WTC11 (cell line): ENCODE measurements around the gene C10orf88. TPM values are rescaled to one million over a fixed set of nuclear protein-coding genes. Genes with fewer than 3 reads are reported as not detected.
A peak's percentile ranks its signal among the peaks of the same experiment; 100 is the strongest.

ENCODE experiments used
- ATAC-seq: fragments of 200-7000 bp; cut with Tn5 transposase; 2 replicates; pipeline ENCODE4 v1.10.0; 2021; ENCODE audit warnings: mild to moderate bottlenecking, moderate library complexity
- CTCF ChIA-PET: fragments of 300-600 bp; sonication (Branson Sonifier 250); formaldehyde crosslinking; loops from one replicate; lab custom pipeline; 2021; ENCODE audit warnings: antibody characterized with exemption; lab: Charles Lee
- POLR2A ChIA-PET: fragments of 350-600 bp; sonication (Branson Sonifier 250); formaldehyde crosslinking; loops from one replicate; lab custom pipeline; 2021; ENCODE audit warnings: antibody characterized with exemption; lab: Charles Lee
- DNase-seq: peaks from one replicate; pipeline ENCODE4 v3.0.0; 2021; ENCODE audit warnings: low spot score
- H3K27ac Mint-ChIP-seq: 2 replicates; pipeline ENCODE4 v1.8.0; 2021; ENCODE audit warnings: mixed read lengths
- H3K27me3 Mint-ChIP-seq: 2 replicates; pipeline ENCODE4 v1.8.0; 2021; ENCODE audit warnings: low read depth, mild to moderate bottlenecking, moderate library complexity, mixed read lengths
- H3K36me3 Mint-ChIP-seq: 2 replicates; pipeline ENCODE4 v1.8.0; 2021; ENCODE audit warnings: mixed read lengths
- H3K4me1 Mint-ChIP-seq: 2 replicates; pipeline ENCODE4 v1.8.0; 2022; ENCODE audit warnings: mixed read lengths
- H3K4me3 Mint-ChIP-seq: 2 replicates; pipeline ENCODE4 v1.8.0; 2021; ENCODE audit warnings: mild to moderate bottlenecking, moderate library complexity, mixed read lengths
- H3K9me3 Mint-ChIP-seq: 2 replicates; pipeline ENCODE4 v1.8.0; 2021; ENCODE audit warnings: mixed read lengths
- ARID4B ChIP-seq: sonication (generic); formaldehyde crosslinking; IDR thresholded peaks from 2 replicates; pipeline ENCODE4 v1.8.0; 2023; ENCODE audit warnings: missing genetic modification reagents, mild to moderate bottlenecking, borderline replicate concordance
- ATF1 ChIP-seq: sonication (generic); formaldehyde crosslinking; IDR thresholded peaks from 2 replicates; pipeline ENCODE4 v1.8.1; 2023; ENCODE audit warnings: mild to moderate bottlenecking, moderate library complexity, missing genetic modification reagents
- ATF2 ChIP-seq: sonication (generic); formaldehyde crosslinking; IDR thresholded peaks from 2 replicates; pipeline ENCODE4 v1.8.1; 2022; ENCODE audit warnings: low read depth, missing genetic modification reagents, borderline replicate concordance
- ATF6 ChIP-seq: sonication (generic); formaldehyde crosslinking; IDR thresholded peaks from 2 replicates; pipeline ENCODE4 v1.8.1; 2023; ENCODE audit warnings: mild to moderate bottlenecking, missing genetic modification reagents
- CDX4 ChIP-seq: fragments of 250-450 bp; sonication (Bioruptor Pico); IDR thresholded peaks from 2 replicates; pipeline ENCODE4 v1.9.0; 2021; ENCODE audit warnings: moderate library complexity, mild to moderate bottlenecking, inconsistent platforms, borderline replicate concordance
- E2F1 ChIP-seq: sonication (generic); formaldehyde crosslinking; IDR thresholded peaks from 2 replicates; pipeline ENCODE4 v1.8.0; 2022; ENCODE audit warnings: mild to moderate bottlenecking, missing genetic modification reagents
- FOXJ3 ChIP-seq: sonication (generic); formaldehyde crosslinking; IDR thresholded peaks from 2 replicates; pipeline ENCODE4 v1.9.0; 2021; ENCODE audit warnings: missing genetic modification reagents, mild to moderate bottlenecking, borderline replicate concordance
- FOXK1 ChIP-seq: sonication (generic); formaldehyde crosslinking; IDR thresholded peaks from 2 replicates; pipeline ENCODE4 v1.8.0; 2022; ENCODE audit warnings: mild to moderate bottlenecking, moderate library complexity, missing genetic modification reagents
- FOXP1 ChIP-seq: sonication (generic); formaldehyde crosslinking; IDR thresholded peaks from 2 replicates; pipeline ENCODE4 v1.8.0; 2022; ENCODE audit warnings: missing genetic modification reagents, mild to moderate bottlenecking, moderate library complexity, borderline replicate concordance
- JUN ChIP-seq: sonication (generic); formaldehyde crosslinking; IDR thresholded peaks from 2 replicates; pipeline ENCODE4 v1.8.0; 2023; ENCODE audit warnings: mild to moderate bottlenecking, missing genetic modification reagents
- MYBL2 ChIP-seq: sonication (generic); formaldehyde crosslinking; IDR thresholded peaks from 2 replicates; pipeline ENCODE4 v1.8.1; 2023; ENCODE audit warnings: mild to moderate bottlenecking, moderate library complexity, missing genetic modification reagents
- OVOL2 ChIP-seq: fragments of 250-450 bp; sonication (Bioruptor Pico); IDR thresholded peaks from 2 replicates; pipeline ENCODE4 v1.9.0; 2021; ENCODE audit warnings: mild to moderate bottlenecking, borderline replicate concordance
- SOX15 ChIP-seq: fragments of 250-450 bp; sonication (Bioruptor Pico); IDR thresholded peaks from 2 replicates; pipeline ENCODE4 v1.9.0; 2021; ENCODE audit warnings: mild to moderate bottlenecking
- STAT6 ChIP-seq: sonication (generic); formaldehyde crosslinking; conservative IDR thresholded peaks from 2 replicates; pipeline ENCODE4 v1.8.1; 2023; ENCODE audit warnings: mild to moderate bottlenecking, low read depth, missing genetic modification reagents, moderate library complexity
- ZBTB21 ChIP-seq: sonication (generic); formaldehyde crosslinking; IDR thresholded peaks from 2 replicates; pipeline ENCODE4 v1.8.1; 2023; ENCODE audit warnings: mild to moderate bottlenecking, missing genetic modification reagents, borderline replicate concordance
- ZBTB43 ChIP-seq: sonication (generic); formaldehyde crosslinking; IDR thresholded peaks from 2 replicates; pipeline ENCODE4 v1.8.1; 2023; ENCODE audit warnings: mild to moderate bottlenecking, missing genetic modification reagents
- ZMAT4 ChIP-seq: fragments of 250-450 bp; sonication (Bioruptor Pico); IDR thresholded peaks from 2 replicates; pipeline ENCODE4 v1.9.0; 2021; ENCODE audit warnings: mild to moderate bottlenecking
- ZNF121 ChIP-seq: sonication (generic); formaldehyde crosslinking; IDR thresholded peaks from 2 replicates; pipeline ENCODE4 v1.8.0; 2023; ENCODE audit warnings: missing genetic modification reagents
- ZNF219 ChIP-seq: sonication (generic); formaldehyde crosslinking; IDR thresholded peaks from 2 replicates; pipeline ENCODE4 v1.8.0; 2023; ENCODE audit warnings: missing genetic modification reagents, mild to moderate bottlenecking, borderline replicate concordance
- ZNF416 ChIP-seq: fragments of 250-450 bp; sonication (Bioruptor Pico); IDR thresholded peaks from 2 replicates; pipeline ENCODE4 v1.9.0; 2021; ENCODE audit warnings: mild to moderate bottlenecking, inconsistent platforms
- ZNF423 ChIP-seq: fragments of 250-450 bp; sonication (Bioruptor Pico); IDR thresholded peaks from 2 replicates; pipeline ENCODE4 v2.1.2; 2022; ENCODE audit warnings: mild to moderate bottlenecking, moderate library complexity
- ZNF671 ChIP-seq: fragments of 250-450 bp; sonication (Bioruptor Pico); IDR thresholded peaks from 2 replicates; pipeline ENCODE4 v1.8.0; 2021; ENCODE audit warnings: mild to moderate bottlenecking
- total RNA-seq: library from RNA; stranded (reverse); gene quantifications from 3 replicates; pipeline ENCODE4 v1.2.3, GENCODE V29; 2021

The C10orf88 gene
- total RNA-seq, 1 experiment from 2014 or later, result 6.5 TPM

- TF ChIP-seq ZBTB43 (CRISPR knock-in tag), result no peak
- TF ChIP-seq ZBTB21 (CRISPR knock-in tag), result no peak
- TF ChIP-seq MYBL2 (CRISPR knock-in tag), result no peak
- TF ChIP-seq JUN (CRISPR knock-in tag), result no peak
- no peak for TF ChIP-seq ZNF219
- TF ChIP-seq SOX15 (CRISPR knock-in tag), result no peak
- TF ChIP-seq ATF2 (CRISPR knock-in tag), result no peak
- no peak for TF ChIP-seq ZNF423 (CRISPR knock-in tag)
- no peak for TF ChIP-seq ZMAT4 (CRISPR knock-in tag)
- no peak for TF ChIP-seq ATF1 (CRISPR knock-in tag)
- no peak for TF ChIP-seq E2F1
Observed at GRCh38 chr10:122915700-122916099, 38.3 kb downstream of the C10orf88 start (continued).

- no peaks in the 10 kb centered on the region for H3K36me3 Mint-ChIP-seq
- no peaks in the 10 kb centered on the region for H3K9me3 Mint-ChIP-seq
- POLR2A ChIA-PET, result no interaction called here
- ATAC-seq (peak; percentile 99), DNase-seq (peak; percentile 89)
- H3K4me1 Mint-ChIP-seq, result no peaks in the 10 kb centered on the region
- H3K27me3 Mint-ChIP-seq, result peaks cover 17% of the 10 kb centered on the region
- CTCF ChIA-PET, result no interaction called here
- H3K4me3 Mint-ChIP-seq, result no peak overlapping the region
- no peak overlapping the region for H3K27ac Mint-ChIP-seq
- peak; percentile 99 for TF ChIP-seq STAT6 (CRISPR knock-in tag)
- TF ChIP-seq JUN (CRISPR knock-in tag), result peak; percentile 100
- TF ChIP-seq FOXP1 (CRISPR knock-in tag), result peak; percentile 100
- TF ChIP-seq CDX4 (CRISPR knock-in tag), result no peak; the same call in 1 of the 2 replicates
- peak; percentile 98 for TF ChIP-seq ZNF121 (CRISPR knock-in tag)
- TF ChIP-seq ATF6 (CRISPR knock-in tag), result peak; percentile 97
- TF ChIP-seq ZNF416 (CRISPR knock-in tag), result peak; percentile 71; the same call in 1 of the 2 replicates
- peak; percentile 99 for TF ChIP-seq FOXJ3 (CRISPR knock-in tag)
- TF ChIP-seq FOXK1 (CRISPR knock-in tag), result peak; percentile 100
- peak; percentile 98 for TF ChIP-seq ZBTB21 (CRISPR knock-in tag)
- peak; percentile 98 for TF ChIP-seq MYBL2 (CRISPR knock-in tag)
- TF ChIP-seq OVOL2, result no peak
- peak; percentile 100 for TF ChIP-seq ARID4B
- peak; percentile 93 for TF ChIP-seq ZNF671
Observed at GRCh38 chr10:122911889-122912484, 42.0 kb downstream of the C10orf88 start.
